ENCODE data around the gene CPAMD8.

DNA sequence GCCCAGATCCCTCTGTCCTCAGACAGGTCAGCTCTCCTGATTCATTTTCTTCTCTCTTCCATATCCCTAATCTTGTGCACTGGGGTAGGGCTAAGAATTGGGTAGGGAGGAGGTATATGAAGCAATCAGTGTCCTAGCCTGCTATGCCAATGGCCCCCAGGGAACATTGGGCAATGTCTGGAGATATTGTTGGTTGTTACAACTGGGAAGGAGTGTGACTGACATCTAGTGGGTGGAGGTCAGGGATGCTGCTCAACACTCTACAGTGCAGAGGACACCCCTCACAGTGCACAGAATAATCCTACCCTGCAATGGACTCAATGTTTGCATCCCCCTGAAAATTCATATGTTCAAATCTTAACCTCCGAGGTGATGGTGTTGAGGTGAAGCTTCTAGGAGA lies 57.5 kb downstream of the CPAMD8 start:
- TF ChIP-seq, protein P1, sequence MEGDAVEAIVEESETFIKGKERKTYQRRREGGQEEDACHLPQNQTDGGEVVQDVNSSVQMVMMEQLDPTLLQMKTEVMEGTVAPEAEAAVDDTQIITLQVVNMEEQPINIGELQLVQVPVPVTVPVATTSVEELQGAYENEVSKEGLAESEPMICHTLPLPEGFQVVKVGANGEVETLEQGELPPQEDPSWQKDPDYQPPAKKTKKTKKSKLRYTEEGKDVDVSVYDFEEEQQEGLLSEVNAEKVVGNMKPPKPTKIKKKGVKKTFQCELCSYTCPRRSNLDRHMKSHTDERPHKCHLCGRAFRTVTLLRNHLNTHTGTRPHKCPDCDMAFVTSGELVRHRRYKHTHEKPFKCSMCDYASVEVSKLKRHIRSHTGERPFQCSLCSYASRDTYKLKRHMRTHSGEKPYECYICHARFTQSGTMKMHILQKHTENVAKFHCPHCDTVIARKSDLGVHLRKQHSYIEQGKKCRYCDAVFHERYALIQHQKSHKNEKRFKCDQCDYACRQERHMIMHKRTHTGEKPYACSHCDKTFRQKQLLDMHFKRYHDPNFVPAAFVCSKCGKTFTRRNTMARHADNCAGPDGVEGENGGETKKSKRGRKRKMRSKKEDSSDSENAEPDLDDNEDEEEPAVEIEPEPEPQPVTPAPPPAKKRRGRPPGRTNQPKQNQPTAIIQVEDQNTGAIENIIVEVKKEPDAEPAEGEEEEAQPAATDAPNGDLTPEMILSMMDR (IDR thresholded peaks at IDR 0.05): no peak
- no peak for TF ChIP-seq POLR2A (IDR thresholded peaks at IDR 0.05)
